ENCODE data around the gene FITM2.

The FITM2 gene

GRCh38 chr20:44282192-44282591 lies 28.8 kb downstream of the FITM2 start:
- no peak for DNase-seq (ENCODE audit: low read depth, low spot score)

GRCh38 chr20:44280387-44280786 lies 30.6 kb downstream of the FITM2 start:
- no peak for DNase-seq (ENCODE audit: low read depth, low spot score)

GRCh38 chr20:44279228-44279627 lies 31.8 kb downstream of the FITM2 start:
- DNase-seq (ENCODE audit: low read depth, low spot score), result no peak

- no peak for DNase-seq (ENCODE audit: low read depth, low spot score)
Measured at GRCh38 chr20:44274303-44275017, 36.5 kb downstream of the FITM2 start.

- DNase-seq (ENCODE audit: low read depth, low spot score), result no peak
Measured at GRCh38 chr20:44273231-44274215, 37.5 kb downstream of the FITM2 start.

GRCh38 chr20:44271915-44272663 lies 38.9 kb downstream of the FITM2 start:
- no peak for DNase-seq (ENCODE audit: low read depth, low spot score)

GRCh38 chr20:44268802-44269201 lies 42.2 kb downstream of the FITM2 start:
- DNase-seq (ENCODE audit: low read depth, low spot score), result no peak

- DNase-seq (ENCODE audit: low read depth, low spot score), result no peak
Measured at GRCh38 chr20:44264287-44264686, 46.7 kb downstream of the FITM2 start.

GRCh38 chr20:44258226-44258890 lies 52.6 kb downstream of the FITM2 start:
- no peak for DNase-seq (ENCODE audit: low read depth, low spot score)

GRCh38 chr20:44256961-44257360 lies 54.0 kb downstream of the FITM2 start:
- DNase-seq (ENCODE audit: low read depth, low spot score), result no peak

- no peak for DNase-seq (ENCODE audit: low read depth, low spot score)
Measured at GRCh38 chr20:44255942-44256341, 55.1 kb downstream of the FITM2 start.

GRCh38 chr20:44254073-44254472 lies 56.9 kb downstream of the FITM2 start:
- no peak for DNase-seq (ENCODE audit: low read depth, low spot score)

- DNase-seq (ENCODE audit: low read depth, low spot score), result no peak
Measured at GRCh38 chr20:44253528-44253927, 57.5 kb downstream of the FITM2 start.
